ENCODE data around the gene SLITRK5. TPM values are rescaled to one million over a fixed set of nuclear protein-coding genes. Genes with fewer than 3 reads are reported as not detected.
A peak's percentile ranks its signal among the peaks of the same experiment; 100 is the strongest.

Gene SLITRK5
- total RNA-seq (under 1 TPM; 0.03 to 0.16 (median 0.14) TPM), total RNA-seq (0 to 3.9 (median 0.84) reads per million in 29 experiments)
- total RNA-seq (2013) = 0.07 TPM

GRCh38 chr13:87671031-87671752, at the start of gene SLITRK5:
Gene SLITRK5 (plus strand): TSS chr13:87671371. CDS start chr13:87675389, 4,018 bp downstream.
- ATAC-seq (replicated peaks in 1 of 4) = peak; percentile 83 to 92 (median 90)
- peaks cover 11 to 38% of the 10 kb centered on the region in 2 experiments for H3K27me3 ChIP-seq (replicated peaks in 1 of 2; ENCODE audit: control insufficient read depth in 2 of 2, extremely low read depth in 1 of 2, insufficient read depth in 2 of 2, low read length in 1 of 2)
- no peaks in the 10 kb centered on the region for H3K9me3 Mint-ChIP-seq
- H3K4me3 ChIP-seq (ENCODE audit: control insufficient read depth in 1 of 2, extremely low read depth in 1 of 2, low read length in 1 of 2) = peak within 1 kb of the TSS; percentile 37 to 63
- peaks cover 5 to 20% of the 10 kb centered on the region in 2 experiments for H3K4me1 ChIP-seq (ENCODE audit: control insufficient read depth in 1 of 2, extremely low read depth in 1 of 2, insufficient read depth in 2 of 2, low read length in 2 of 2)
- POLR2A ChIA-PET = no interaction called here
- H3K27ac Mint-ChIP-seq = peak within 1 kb of the TSS in 1 of 2 donors; percentile 34
- peak within 1 kb of the TSS; percentile 71 to 80 (median 74) for H3K4me3 Mint-ChIP-seq
- H3K27ac ChIP-seq (ENCODE audit: low read length) = no peak within 1 kb of the TSS
- CTCF ChIA-PET = interaction anchor here in 1 of 2 donors (0.5 to 0.6 kb wide), 2 partner anchors 37 to 818 kb away, joined by 3 to 4 read pairs; no protein-coding TSS in a partner anchor
- peaks cover 18 to 27% (median 25%) of the 10 kb centered on the region in 3 donors for H3K4me1 Mint-ChIP-seq
- H3K27me3 Mint-ChIP-seq = peaks cover 34 to 36% of the 10 kb centered on the region in 2 donors
- peak in 28 of 35 experiments; percentile 19 to 63 (median 34) for DNase-seq
- 1% methylated on average over 26 of the region's 43 CpGs for WGBS (ENCODE audit: insufficient coverage)
- peaks cover 2% of the 10 kb centered on the region for H3K9me3 ChIP-seq
- no peaks in the 10 kb centered on the region for H3K36me3 Mint-ChIP-seq
- H3K36me3 ChIP-seq (ENCODE audit: control insufficient read depth in 2 of 2, extremely low read depth in 1 of 2, insufficient read depth in 1 of 2, low read length in 1 of 2) = no peaks in the 10 kb centered on the region

DNA sequence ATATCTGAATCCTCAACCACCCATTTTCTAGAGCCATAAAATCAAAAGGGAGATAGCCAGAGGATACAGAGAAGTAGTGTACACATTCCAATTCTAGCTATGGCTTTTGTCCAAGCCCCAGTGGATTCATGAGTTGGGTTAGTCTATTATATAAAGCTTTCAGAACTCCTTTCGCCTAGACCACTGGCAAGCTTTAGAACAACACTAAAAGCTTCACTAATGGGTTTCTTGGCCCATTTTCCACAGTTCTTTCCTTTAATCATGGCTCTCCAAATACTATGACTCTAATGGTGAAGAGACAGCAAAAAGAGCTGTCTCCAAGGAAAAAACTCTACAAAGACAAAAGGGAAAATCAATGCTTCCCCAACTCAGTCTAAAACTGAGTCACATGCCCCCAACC, 48.2 kb upstream of the SLITRK5 start:
- DNase-seq (no peak), ATAC-seq (replicated peaks in 1 of 4) (no peak)
- no peaks in the 10 kb centered on the region for H3K36me3 Mint-ChIP-seq
- no peak overlapping the region for H3K27ac ChIP-seq (ENCODE audit: low read length)
- no CpG with 5 or more reads among the region's 1 CpG for WGBS (ENCODE audit: insufficient coverage)
- peaks cover 3 to 14% (median 7%) of the 10 kb centered on the region in 3 donors for H3K9me3 Mint-ChIP-seq
- no peak overlapping the region for H3K27ac Mint-ChIP-seq
- H3K4me3 Mint-ChIP-seq = no peak overlapping the region
- no peaks in the 10 kb centered on the region for H3K4me1 Mint-ChIP-seq
- POLR2A ChIA-PET = no interaction called here
- CTCF ChIA-PET = no interaction called here
- H3K9me3 ChIP-seq = no peaks in the 10 kb centered on the region
- no peaks in the 10 kb centered on the region for H3K27me3 ChIP-seq (replicated peaks in 1 of 2; ENCODE audit: control insufficient read depth in 2 of 2, extremely low read depth in 1 of 2, insufficient read depth in 2 of 2, low read length in 1 of 2)
- H3K36me3 ChIP-seq (ENCODE audit: control insufficient read depth in 2 of 2, extremely low read depth in 1 of 2, insufficient read depth in 1 of 2, low read length in 1 of 2) = no peaks in the 10 kb centered on the region
- H3K4me1 ChIP-seq (ENCODE audit: control insufficient read depth in 1 of 2, extremely low read depth in 1 of 2, insufficient read depth in 2 of 2, low read length in 2 of 2) = no peaks in the 10 kb centered on the region
- no peak overlapping the region for H3K4me3 ChIP-seq (ENCODE audit: control insufficient read depth in 1 of 2, extremely low read depth in 1 of 2, low read length in 1 of 2)
- no peaks in the 10 kb centered on the region for H3K27me3 Mint-ChIP-seq

DNA sequence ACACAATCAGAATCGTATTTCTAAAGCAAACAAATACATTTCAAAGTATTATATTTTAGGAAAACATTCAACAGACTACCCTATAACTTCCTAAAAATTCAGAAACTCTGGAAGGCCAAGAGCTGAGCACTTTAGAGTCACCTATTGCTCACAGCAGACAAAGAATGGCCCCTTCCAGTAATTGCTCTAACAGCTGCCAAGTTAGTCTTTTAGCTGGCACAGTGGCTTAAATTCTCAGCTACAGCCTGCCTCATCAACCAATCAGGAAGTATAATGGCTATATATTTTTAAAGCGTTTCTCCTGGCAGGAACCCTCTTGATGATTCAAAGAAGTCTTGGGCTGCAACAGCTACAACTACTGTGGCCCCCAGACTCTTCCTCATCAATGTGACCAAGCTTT, 14.9 kb upstream of the SLITRK5 start:
- Mint-ChIP-seq H3K4me3 (no peak overlapping the region), H3K4me1 (no peaks in the 10 kb centered on the region), H3K9me3 (no peaks in the 10 kb centered on the region), H3K27ac (no peak overlapping the region), H3K36me3 (no peaks in the 10 kb centered on the region), H3K27me3 (no peaks in the 10 kb centered on the region)
- ATAC-seq (replicated peaks in 1 of 4) (no peak), DNase-seq (no peak)
- WGBS (ENCODE audit: insufficient coverage) = 0% methylated on average over 1 of the region's 2 CpGs
- CTCF ChIA-PET = no interaction called here
- POLR2A ChIA-PET = no interaction called here
- H3K36me3 ChIP-seq (ENCODE audit: control insufficient read depth in 2 of 2, extremely low read depth in 1 of 2, insufficient read depth in 1 of 2, low read length in 1 of 2) = no peaks in the 10 kb centered on the region
- H3K4me3 ChIP-seq (ENCODE audit: control insufficient read depth in 1 of 2, extremely low read depth in 1 of 2, low read length in 1 of 2) = no peak overlapping the region
- no peaks in the 10 kb centered on the region for H3K9me3 ChIP-seq
- H3K27ac ChIP-seq (ENCODE audit: low read length) = no peak overlapping the region
- H3K4me1 ChIP-seq (ENCODE audit: control insufficient read depth in 1 of 2, extremely low read depth in 1 of 2, insufficient read depth in 2 of 2, low read length in 2 of 2) = no peaks in the 10 kb centered on the region
- no peaks in the 10 kb centered on the region for H3K27me3 ChIP-seq (replicated peaks in 1 of 2; ENCODE audit: control insufficient read depth in 2 of 2, extremely low read depth in 1 of 2, insufficient read depth in 2 of 2, low read length in 1 of 2)

DNA sequence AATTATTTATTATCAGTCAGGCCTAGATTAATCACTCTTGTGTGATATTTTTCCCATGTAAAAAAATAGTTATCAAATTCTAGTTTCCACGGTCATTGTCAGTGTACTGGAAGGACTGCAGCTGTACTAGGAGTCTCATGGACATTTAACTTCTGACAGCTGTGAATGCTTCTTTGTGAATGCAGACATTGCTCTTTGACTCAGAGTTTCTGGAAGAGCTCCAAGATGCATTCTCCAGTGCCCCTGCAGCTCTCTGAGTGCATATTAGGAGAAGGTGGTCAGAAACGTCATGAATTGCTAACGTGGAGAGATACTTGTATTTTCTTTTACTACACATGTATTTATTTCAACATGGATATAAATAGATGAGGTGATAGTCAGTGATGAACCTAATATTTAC, 9.7 kb upstream of the SLITRK5 start:
- Mint-ChIP-seq H3K27ac (no peak overlapping the region), H3K27me3 (no peaks in the 10 kb centered on the region), H3K9me3 (no peaks in the 10 kb centered on the region), H3K36me3 (no peaks in the 10 kb centered on the region), H3K4me1 (no peaks in the 10 kb centered on the region), H3K4me3 (no peak overlapping the region)
- ATAC-seq (replicated peaks in 1 of 4) (no peak), DNase-seq (no peak)
- ChIA-PET CTCF (no interaction called here), POLR2A (no interaction called here)
- Histone ChIP-seq H3K9me3 (no peaks in the 10 kb centered on the region), H3K4me1 (ENCODE audit: control insufficient read depth in 1 of 2, extremely low read depth in 1 of 2, insufficient read depth in 2 of 2, low read length in 2 of 2) (no peaks in the 10 kb centered on the region), H3K27ac (ENCODE audit: low read length) (no peak overlapping the region), H3K4me3 (ENCODE audit: control insufficient read depth in 1 of 2, extremely low read depth in 1 of 2, low read length in 1 of 2) (no peak overlapping the region), H3K27me3 (replicated peaks in 1 of 2; ENCODE audit: control insufficient read depth in 2 of 2, extremely low read depth in 1 of 2, insufficient read depth in 2 of 2, low read length in 1 of 2) (peaks cover 0 to 2% of the 10 kb centered on the region in 2 experiments), H3K36me3 (ENCODE audit: control insufficient read depth in 2 of 2, extremely low read depth in 1 of 2, insufficient read depth in 1 of 2, low read length in 1 of 2) (no peaks in the 10 kb centered on the region)
- WGBS (ENCODE audit: insufficient coverage) = no CpG with 5 or more reads among the region's 3 CpGs

- H3K36me3 Mint-ChIP-seq = no peaks in the 10 kb centered on the region
- H3K27me3 Mint-ChIP-seq = peaks cover 10 to 14% of the 10 kb centered on the region in 2 donors
- peaks cover 2 to 9% of the 10 kb centered on the region in 2 experiments for H3K27me3 ChIP-seq (replicated peaks in 1 of 2; ENCODE audit: control insufficient read depth in 2 of 2, extremely low read depth in 1 of 2, insufficient read depth in 2 of 2, low read length in 1 of 2)
- CTCF ChIA-PET = interaction anchor here in 1 of 2 donors (0.6 kb wide), 1 partner anchor 119 kb away, joined by 4 read pairs; no protein-coding TSS in a partner anchor
- peaks cover 6 to 11% (median 8%) of the 10 kb centered on the region in 3 donors for H3K4me1 Mint-ChIP-seq
- H3K36me3 ChIP-seq (ENCODE audit: control insufficient read depth in 2 of 2, extremely low read depth in 1 of 2, insufficient read depth in 1 of 2, low read length in 1 of 2) = no peaks in the 10 kb centered on the region
- WGBS (ENCODE audit: insufficient coverage) = no CpG with 5 or more reads among the region's 1 CpG
- H3K4me1 ChIP-seq (ENCODE audit: control insufficient read depth in 1 of 2, extremely low read depth in 1 of 2, insufficient read depth in 2 of 2, low read length in 2 of 2) = peaks cover 0 to 6% of the 10 kb centered on the region in 2 experiments
- no peaks in the 10 kb centered on the region for H3K9me3 Mint-ChIP-seq
- H3K9me3 ChIP-seq = no peaks in the 10 kb centered on the region
- H3K4me3 ChIP-seq (ENCODE audit: control insufficient read depth in 1 of 2, extremely low read depth in 1 of 2, low read length in 1 of 2) = no peak overlapping the region
- no peak overlapping the region for H3K27ac ChIP-seq (ENCODE audit: low read length)
- no peak overlapping the region for H3K4me3 Mint-ChIP-seq
- H3K27ac Mint-ChIP-seq = no peak overlapping the region
- POLR2A ChIA-PET = no interaction called here
- DNase-seq = no peak
- ATAC-seq (replicated peaks in 1 of 4) = no peak
Observed at GRCh38 chr13:87666831-87667230, 4.3 kb upstream of the SLITRK5 start.

GRCh38 chr13:87667686-87668085, 3.5 kb upstream of the SLITRK5 start:
- H3K9me3 Mint-ChIP-seq = no peaks in the 10 kb centered on the region
- ATAC-seq (replicated peaks in 1 of 4) (no peak), DNase-seq (no peak)
- H3K4me3 Mint-ChIP-seq = no peak overlapping the region
- WGBS (ENCODE audit: insufficient coverage) = no CpG with 5 or more reads among the region's 1 CpG
- H3K4me3 ChIP-seq (ENCODE audit: control insufficient read depth in 1 of 2, extremely low read depth in 1 of 2, low read length in 1 of 2) = no peak overlapping the region
- ChIA-PET CTCF (no interaction called here), POLR2A (no interaction called here)
- H3K4me1 Mint-ChIP-seq = peaks cover 10 to 15% (median 10%) of the 10 kb centered on the region in 3 donors
- H3K27me3 Mint-ChIP-seq = peaks cover 13 to 16% of the 10 kb centered on the region in 2 donors
- no peak overlapping the region for H3K27ac ChIP-seq (ENCODE audit: low read length)
- no peaks in the 10 kb centered on the region for H3K36me3 ChIP-seq (ENCODE audit: control insufficient read depth in 2 of 2, extremely low read depth in 1 of 2, insufficient read depth in 1 of 2, low read length in 1 of 2)
- H3K4me1 ChIP-seq (ENCODE audit: control insufficient read depth in 1 of 2, extremely low read depth in 1 of 2, insufficient read depth in 2 of 2, low read length in 2 of 2) = peaks cover 2 to 11% of the 10 kb centered on the region in 2 experiments
- H3K27me3 ChIP-seq (replicated peaks in 1 of 2; ENCODE audit: control insufficient read depth in 2 of 2, extremely low read depth in 1 of 2, insufficient read depth in 2 of 2, low read length in 1 of 2) = peaks cover 2 to 16% of the 10 kb centered on the region in 2 experiments
- no peak overlapping the region for H3K27ac Mint-ChIP-seq
- no peaks in the 10 kb centered on the region for H3K36me3 Mint-ChIP-seq
- H3K9me3 ChIP-seq = no peaks in the 10 kb centered on the region
